ENCODE measurements around the gene PTH2.

The PTH2 gene

DNA sequence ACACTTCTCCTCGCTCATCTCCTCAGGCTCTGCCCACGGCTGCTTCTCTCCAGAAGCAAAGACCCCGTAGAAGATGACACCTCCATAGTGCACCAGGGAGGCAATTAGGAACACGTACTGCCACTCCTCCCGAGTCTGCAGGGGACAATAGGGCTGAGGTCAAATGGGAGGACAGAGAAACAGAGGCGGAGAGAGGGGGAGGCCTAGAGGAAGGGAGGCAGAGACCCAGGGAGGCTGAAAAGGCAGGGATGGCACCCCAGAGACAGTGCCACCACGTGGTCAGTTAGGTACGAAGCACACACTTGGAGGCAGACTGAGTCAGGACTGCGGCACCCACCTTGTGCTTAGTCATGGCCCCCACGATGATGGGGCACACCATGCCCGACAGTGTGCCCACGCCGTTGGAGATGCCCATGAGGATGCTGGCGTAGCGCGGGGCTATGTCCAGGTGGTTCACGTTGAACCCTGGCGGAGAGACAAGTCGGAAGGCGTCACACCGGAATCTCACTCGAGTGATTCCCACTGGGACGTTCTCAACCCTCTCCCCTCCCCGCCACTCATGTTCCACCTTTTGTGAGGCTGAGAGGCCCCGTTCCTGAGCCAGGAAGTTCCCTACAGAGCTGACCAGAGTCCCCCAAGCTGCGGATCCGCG is 7.6 kb upstream of the PTH2 start:
- no peak for DNase-seq

DNA sequence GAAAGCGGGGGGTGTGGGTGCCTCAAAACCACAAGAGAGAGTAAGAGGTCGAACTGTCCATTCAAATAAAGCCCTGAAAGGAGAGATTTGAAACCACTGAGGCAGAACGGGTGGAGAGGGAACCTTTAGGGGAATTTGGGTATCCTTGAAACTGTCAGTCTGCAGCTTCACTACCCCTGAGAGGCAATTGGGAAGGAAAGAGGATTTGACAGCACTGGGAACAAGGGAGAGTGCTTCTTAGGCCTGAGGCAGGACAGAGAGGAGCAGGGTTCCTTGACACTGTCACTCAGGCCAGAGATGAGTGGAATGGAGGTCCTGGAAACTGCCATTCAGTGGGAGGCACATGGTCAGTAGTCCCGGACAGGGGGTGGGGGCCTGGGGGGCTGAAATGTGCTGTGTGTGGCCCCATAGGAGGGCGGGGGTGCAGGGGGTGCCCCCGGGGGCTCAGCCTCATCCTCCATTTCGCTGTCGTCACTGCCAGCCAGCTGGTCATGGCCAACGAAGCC is 7.0 kb upstream of the PTH2 start:
- DNase-seq, result no peak

DNA sequence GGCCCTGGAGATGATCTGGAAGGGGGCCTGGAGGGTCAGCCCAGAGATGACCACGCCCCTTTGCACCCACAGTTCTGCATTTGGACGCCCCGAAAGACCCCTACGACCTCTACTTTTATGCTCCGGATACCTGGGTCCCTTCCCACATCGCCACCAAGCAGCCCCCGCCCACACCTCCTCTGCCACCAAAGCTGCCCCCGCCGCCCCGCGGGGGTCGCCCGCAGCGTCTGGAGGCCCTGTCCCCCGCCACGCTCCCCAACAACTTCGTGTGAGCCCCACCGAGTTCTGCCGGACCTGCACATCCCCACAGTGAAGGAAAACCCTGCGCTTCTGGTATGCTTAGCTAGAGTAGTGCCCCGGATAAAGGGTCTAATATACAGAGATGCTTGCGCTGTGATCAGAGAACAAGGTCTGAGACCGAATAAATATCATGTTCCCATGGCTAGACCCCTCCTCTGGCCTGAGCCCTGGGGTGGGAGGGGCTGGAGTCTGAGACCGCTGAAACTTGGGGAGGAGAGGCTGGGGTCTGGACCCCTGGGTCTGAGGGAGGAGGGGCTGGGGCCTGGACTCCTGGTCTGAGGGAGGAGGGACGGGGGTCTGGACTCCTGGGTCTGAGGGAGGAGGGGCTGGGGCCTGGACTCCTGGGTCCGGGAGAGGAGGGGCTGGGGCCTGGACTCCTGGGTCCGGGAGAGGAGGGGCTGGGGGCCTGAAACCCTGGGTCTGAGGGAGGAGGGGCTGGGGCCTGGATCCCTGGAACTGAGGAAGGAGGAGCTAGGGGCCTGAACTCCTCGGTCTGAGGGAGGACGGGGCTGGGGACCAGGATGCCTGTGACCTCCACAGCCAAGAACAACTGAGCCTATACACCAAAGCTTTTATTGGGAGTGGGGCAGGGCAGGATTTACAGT is 5.6 kb upstream of the PTH2 start:
- no peak for DNase-seq

DNA sequence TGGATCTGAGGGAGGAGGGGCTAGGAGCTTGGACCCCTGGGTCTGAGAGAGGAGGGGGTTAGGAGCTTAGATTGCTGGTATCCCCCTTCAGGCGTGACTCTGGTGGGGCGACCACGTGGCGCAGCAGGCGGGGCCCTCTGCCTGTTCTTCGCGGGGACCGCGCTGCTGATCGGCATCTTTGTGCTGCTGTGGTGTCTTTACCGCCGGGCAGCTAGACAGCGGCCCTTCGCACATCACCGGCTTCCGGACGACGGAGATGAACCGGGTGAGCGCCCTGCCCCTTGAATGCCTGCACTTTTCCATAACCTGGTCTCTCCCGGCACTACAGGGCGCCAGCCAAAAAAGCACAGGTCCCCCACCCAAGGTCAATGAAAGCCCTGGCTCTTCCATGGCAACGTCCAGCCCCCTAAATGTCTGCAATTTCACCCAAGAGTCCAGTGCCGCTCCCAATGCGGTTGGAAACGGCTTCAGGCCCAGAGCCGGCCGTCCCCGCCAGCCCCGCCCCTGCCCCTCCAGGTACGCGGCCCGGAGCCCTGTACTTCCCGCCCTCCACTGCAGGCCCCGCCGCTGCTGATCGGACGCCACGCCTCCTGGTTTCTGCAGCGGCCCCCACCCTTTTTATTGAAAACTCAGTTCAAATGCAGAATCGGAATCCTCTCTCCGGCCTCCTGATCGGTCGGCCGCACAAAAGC is 4.8 kb upstream of the PTH2 start:
- DNase-seq, result no peak

DNA sequence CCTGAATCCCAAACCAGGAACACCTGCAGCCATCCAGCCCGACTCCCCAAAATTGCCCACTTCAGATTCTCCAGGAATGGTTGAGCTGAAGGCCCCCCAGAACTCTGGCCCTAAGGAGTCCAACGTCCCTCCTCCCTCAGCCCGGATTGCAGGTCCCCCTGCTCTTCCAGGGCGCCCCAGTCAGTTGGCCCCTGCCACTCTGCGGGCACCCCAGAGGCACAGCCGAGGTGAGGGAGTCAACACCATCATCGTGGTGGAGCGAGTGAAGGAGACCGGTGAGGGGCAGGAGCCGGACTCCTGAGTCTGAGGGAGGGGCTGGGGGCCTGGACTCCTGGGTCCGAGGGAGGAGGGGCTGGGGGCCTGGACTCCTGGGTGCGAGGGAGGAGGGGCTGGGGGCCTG is 4.1 kb upstream of the PTH2 start:
- no peak for DNase-seq

DNA sequence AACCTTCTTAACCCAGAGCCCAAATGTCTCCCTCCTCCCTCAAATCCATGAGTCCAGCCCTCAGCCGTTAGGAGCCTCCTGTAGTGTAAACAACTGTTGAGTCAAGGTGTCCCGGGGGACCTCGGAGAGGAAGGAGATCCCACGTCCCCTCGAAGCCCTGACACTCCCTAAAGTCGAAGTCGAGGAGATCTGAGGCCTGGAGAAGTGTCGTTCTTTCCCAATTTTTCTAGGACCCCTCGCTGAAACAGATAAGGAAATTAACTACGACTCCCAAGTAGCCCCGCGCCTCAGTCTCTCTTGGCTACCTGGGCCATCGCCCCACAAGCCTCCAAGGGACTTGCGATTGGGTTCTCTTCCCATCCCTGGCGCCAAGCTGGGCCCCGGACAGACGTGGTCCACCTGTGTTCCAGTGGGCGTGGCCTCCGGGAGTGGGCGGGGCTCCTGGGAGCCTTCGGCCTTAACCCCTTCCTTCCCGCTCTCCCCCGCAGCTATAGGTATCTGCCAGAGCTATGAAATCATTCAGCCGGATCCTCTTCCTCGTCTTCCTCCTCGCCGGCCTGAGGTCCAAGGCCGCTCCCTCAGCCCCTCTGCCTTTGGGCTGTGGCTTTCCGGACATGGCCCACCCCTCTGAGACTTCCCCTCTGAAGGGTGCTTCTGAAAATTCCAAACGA is 2.8 kb upstream of the PTH2 start:
- DNase-seq, result no peak

DNA sequence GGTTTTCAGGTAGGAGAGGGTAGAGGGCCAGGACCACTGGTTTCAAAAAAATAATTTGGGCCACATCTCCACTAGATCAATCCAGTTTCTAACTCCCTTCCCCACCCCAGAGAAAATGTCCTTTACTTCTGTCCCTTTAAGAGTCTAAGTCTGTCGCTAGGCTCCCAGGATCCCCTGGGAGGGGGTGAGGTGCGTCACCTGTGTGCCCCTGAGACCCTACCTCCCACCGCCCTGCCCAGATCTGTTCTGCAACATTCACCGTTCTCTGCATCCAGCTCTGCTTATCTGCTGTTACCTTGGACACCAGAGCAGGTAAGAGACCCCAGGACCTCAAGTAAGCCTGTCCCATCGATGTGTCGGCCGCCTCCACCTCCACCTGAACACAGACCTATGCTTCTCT is 1.9 kb upstream of the PTH2 start, which contains the start of gene GFY:
Gene GFY, plus strand, starts transcription at position 211 of the 400 bp plus-strand sequence. CDS start 1,043 bp downstream, outside the sequence.
- no peak for DNase-seq

DNA sequence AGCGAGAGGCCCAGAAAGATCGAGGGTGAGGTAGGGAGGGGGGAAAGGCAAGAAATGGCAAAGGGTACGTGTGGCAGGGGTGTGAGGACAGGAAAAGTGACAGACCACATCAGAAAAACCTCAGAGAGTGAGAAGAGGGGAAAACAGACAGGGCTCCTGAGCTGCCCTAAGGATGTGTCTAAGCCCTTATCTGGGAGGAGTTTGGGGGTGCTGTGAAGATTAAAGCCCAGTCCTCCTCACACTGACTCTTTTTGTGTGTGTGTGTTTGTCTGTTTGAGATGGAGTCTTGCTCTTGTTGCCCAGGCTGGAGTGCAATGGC is 703 bp upstream of the PTH2 start:
- DNase-seq, result no peak

DNA sequence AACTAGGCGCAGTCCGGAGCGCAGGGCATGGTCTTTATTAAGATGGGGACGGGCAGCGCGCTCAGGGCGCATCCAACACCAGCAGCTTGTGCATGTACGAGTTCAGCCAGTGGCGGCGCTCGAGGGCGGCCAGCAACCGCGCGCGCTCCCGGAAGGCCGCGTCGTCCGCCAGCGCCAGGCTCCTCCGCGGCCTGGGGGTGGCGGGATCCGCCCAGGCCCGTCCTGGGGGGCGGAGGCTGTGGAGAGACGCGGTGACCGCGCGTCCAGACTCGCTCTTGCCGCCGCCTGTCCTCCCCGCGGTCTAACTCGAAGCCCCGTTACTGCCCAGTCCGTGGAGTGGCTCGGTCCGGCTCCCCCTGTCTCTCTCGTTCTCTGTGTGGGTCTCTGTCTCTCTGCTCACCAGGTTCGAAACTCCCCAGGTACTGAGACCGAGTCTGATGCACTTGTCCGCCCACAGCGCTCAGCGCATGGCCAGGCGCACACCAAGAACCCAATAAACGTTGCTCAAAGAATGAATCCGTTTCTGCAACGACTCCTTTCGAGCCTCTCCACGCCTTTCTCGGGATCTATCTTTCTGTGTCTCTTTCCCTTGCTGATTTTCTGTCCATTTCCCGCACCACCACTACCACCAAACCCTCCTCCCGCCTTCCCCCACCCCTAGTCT is 702 bp downstream of the PTH2 start:
- peak in 1 of 2 experiments; percentile 18 for DNase-seq

DNA sequence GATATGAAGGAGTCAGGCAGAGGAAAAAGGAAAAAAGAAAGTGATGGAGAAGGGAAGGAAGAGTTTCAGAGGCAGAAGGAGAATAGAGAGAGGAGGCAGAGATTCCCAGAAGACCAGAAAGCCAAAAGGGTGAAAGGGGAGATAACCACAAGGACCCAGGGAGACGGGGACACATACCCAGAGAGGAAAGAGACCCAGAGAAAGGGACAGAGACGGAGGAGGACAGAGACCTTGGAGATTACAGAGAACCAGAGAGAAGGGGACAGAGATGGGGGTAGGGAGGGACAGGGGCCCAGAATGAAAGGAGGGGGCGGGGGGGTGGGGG is 1.4 kb downstream of the PTH2 start:
- DNase-seq, result no peak

DNA sequence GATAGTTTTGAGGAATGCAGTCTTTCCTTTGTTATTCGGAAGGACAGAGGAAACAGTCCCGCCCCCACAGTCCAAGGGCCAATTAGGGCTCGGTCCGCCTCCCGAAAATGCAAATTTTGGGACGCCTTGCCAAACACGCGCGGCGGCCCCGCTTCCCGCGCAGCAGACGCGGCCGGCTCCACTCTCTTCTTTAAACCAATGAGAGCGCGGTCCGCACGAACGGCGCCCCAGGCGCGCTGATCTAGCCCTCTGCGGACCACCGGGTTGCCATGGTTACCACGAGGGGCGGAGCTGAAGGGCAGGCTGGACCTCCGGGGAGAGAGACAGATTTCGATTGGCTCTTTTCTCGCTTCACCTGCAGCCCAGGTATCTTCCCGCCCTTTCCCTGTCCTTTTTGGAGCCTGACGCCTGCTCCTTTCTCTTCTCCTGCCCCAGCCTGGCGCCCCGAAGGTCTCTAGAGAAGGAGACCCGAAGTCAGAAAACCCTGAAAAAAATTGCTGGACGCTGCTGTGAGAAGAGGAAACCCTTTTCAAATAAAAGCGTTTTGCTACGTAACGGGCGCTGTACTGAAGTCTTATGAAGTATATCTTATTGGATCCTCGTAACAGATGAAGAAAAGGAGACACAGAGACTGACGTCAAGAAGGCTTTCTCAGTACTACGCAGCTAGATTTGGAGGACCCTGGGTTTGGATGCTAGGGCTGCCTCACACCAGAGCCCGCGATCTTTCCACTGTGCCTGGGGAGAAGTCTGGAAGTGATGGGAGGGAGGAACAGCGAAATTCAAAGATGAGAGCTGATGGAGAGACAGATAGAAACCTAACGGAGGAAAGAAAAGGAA is 2.0 kb downstream of the PTH2 start:
- peak; percentile 29 to 49 for DNase-seq

DNA sequence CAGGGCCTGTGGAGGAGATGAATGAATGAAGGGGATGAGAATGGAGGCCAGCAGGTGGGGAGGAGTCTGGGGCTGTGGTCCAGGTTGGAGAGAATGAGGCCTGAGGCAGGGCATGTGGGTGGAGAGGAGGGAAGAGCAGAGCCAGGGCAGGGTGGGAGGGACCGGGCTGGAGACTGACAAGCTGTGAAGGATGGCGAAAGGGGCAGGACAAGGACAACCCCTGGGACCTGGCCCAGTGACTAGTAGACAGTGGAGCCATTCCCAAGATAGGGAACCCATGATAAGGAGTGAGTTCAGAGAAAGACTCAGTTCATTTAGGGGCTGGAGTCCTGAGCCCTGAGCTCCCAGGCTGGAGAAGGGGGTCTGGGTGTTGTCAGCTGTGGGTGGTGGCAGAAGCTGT is 3.0 kb downstream of the PTH2 start:
- no peak for DNase-seq

DNA sequence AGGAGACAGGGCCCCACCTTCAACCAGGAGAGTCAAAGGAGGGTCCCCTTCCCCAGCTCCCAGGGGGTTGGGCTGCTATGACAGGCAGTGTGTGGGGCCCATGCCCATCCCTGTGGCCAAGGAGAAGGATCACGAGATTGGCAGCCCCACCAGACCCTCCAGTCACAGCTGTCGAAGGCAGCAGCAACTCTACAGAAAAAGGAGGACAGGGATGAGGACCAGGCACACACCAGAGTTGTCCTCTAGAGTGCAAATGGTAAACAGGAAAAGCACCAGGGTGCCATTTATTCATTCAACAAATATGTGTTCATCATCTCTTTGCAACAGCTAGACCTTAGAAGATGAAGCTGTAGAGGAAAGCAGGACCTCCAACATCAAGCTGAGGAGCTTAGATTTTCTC is 4.1 kb downstream of the PTH2 start:
- no peak for DNase-seq

DNA sequence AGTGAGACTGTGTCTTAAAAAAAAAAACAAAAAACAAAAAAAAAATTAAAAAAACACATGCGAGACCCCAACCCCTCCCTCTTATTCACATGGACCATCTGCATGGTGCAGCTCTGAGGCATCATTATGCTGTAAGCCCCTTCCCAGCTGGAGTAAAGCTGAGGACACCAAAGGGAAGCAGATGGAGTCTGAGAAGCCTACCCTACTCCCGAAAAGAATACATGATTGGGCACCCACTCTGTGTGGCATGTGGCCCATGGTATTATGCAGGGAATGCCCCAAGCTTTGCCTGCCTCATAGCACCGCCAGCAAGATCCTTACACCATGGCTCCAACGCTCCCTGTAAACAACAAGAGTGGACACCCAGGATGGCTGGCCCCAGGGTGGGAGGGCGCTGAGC is 4.7 kb downstream of the PTH2 start:
- no peak for DNase-seq

DNA sequence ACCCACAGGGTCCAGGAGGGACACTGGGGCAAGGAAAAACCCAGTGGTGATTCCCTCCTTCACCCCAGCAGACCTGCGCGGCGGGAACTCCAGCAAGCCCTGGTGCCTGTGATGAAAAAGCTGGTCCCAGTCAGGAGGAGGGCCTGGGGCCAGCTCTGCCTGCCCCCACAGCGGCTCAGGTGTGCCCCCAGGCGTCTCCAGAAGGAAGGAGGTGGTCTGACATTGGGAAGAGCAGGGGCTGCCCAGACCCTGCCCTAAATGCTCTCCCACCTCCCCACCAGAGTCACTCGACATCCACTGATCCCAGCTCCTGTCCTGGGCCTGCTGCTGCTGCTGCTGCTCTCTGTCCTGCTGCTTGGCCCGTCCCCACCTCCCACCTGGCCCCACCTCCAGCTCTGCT is 6.2 kb downstream of the PTH2 start:
- DNase-seq, result no peak

DNA sequence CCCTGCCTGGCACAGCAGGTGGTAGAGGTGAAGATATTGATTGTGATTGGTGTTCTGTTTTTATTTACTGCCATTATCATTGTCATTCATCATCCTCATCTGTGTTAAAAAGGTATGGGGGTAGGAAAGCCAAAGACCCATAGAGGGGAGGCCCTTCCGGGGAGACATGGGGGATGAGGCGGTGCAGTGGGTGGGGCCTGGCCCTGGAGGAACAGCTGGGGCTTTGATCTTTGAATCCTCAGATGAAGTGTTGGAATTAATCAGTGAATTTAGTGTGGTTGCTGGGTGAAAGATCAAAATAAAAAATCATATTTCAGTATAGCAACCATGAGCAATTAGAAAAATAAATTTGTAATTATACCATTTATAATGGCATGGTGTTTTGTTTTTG is 7.4 kb downstream of the PTH2 start:
- DNase-seq, result no peak

DNA sequence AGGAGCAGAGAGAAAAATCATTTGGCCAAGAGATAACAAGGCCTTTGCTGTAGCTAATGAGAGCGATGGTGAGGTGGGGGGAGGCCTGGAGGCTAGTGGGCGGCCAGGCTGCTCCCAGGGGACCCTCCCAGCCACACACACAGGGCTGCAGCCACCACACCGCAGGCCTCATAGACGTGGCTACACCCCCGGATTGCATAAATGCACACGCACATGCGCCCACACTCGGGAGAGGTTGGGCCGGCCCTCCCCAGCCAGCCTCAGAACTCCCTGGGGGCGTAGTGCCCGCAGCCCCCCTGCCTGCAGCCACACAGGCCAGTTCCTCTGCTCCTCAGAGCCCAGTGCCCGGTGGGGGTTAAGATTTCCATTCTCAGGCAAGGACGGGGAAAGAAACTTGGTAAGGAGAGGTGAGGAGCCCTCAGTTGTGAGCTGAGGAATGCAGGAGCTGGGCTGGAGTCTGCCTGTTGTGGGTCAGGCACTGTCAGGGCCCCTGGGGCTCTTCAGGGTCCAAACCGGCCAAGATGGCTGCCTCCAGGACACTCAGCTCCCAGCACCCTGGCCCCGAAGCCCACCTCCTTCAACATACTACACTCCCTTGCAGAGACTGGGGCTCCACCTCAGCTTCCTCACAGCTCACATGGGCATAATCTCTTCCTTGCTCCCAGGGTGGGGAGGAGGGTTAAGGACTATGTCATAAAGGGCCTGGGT is 8.0 kb downstream of the PTH2 start:
- DNase-seq, result no peak

DNA sequence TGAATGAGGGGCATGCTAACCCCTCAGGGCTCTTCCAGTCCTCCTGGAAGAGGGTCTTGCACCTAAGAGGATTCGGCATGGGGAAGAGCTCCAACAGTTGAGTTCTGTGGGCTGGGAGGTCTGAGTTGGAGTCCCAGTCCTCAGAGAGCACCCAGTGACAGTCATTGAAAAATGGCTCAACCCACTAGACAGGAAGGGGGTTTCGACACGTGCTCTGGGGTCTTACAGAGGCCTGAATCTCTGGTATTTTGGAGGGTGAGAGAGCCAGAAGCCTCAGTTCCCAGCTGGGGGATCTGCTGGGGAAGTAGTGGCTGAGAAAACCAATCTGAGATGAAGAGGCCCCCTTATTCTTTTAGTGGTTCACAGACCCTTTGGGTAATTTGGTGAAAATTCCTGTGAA is 9.0 kb downstream of the PTH2 start:
- DNase-seq, result no peak

DNA sequence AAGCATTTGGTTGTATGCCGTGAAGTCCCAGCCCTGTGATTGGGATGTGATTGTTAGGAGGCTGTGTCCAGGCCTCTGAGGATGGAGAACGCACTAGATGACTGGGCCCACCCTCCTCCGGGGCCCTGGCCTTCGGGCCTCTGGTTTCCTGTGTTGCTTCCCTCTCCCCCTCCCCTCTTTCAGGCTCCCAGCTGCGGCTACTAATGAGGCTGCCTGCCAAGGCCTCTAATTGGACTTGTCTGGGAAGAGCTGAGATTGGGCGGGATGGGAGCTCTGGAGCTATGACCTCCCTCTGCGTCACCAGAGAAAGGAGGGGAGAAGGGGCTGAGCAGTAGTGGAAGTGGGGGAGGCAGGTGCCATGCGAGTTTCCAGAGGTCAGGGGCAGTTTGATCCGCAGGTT is 9.9 kb downstream of the PTH2 start:
- DNase-seq, result no peak

DNA sequence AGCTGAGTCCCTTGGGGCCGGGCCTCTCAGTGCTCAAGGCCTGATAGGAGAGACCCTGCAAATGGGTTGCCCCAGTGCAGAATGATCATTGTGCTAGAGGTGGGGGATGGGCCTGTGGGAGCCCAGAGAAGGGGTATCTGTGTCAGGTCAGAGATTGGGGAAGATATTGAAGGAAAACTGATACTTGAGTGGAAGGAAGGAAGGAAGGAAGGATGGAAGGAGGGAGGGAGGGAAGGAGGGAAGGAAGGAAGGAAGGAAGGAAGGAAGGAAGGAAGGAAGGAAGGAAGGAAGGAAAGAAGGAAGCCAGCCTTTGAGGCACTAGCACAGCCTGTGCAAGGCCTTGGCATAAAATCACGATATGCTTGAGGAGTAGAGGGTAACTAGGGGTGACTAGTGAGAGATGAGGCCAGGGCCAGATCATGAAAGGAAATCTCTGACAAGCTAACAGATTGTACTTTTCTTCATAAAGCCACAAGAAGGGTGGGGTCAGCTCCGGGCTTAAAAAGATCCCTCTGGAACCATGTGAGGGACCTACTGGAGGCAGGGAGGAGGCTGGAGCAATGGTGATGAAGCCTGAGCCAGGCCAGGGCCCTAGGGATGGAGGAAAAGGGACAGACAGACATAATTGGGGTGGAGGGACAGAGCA is 11.4 kb downstream of the PTH2 start:
- no peak for DNase-seq
